GM12878 (cell line): ENCODE results near the gene IL1R2. TPM values are rescaled to one million over a fixed set of nuclear protein-coding genes. Genes with fewer than 3 reads are reported as not detected.
A peak's percentile ranks its signal among the peaks of the same experiment; 100 is the strongest.

ENCODE experiments used
- ASH2L ChIP-seq: fragments of 300-600, 200-600 bp; sonication (generic); IDR thresholded peaks from 2 replicates; pipeline ENCODE4 v1.6.1; 2017; ENCODE audit warnings: low read depth, mild to moderate bottlenecking, borderline replicate concordance
- ATF7 ChIP-seq: fragments of 450-650 bp; IDR thresholded peaks from 2 replicates; pipeline ENCODE4 v1.6.1; 2016; ENCODE audit warnings: low read depth, mild to moderate bottlenecking
- BCL11A ChIP-seq: IDR thresholded peaks from 2 replicates; pipeline ENCODE4 v1.6.1; 2011; ENCODE audit warnings: low read depth, low read length
- CBX3 ChIP-seq: fragments of 200-600 bp; sonication (generic); IDR thresholded peaks from 2 replicates; pipeline ENCODE4 v1.6.1; 2016; ENCODE audit warnings: low read depth, borderline replicate concordance
- DPF2 ChIP-seq: fragments of 450-650 bp; IDR thresholded peaks from 2 replicates; pipeline ENCODE4 v1.6.1; 2017; ENCODE audit warnings: mild to moderate bottlenecking
- ETV6 ChIP-seq, 2 experiments: fragments of 450-650 bp in 1 of 2; IDR thresholded peaks in 1 of 2; conservative IDR thresholded peaks in 1 of 2; 2 replicates each; pipeline ENCODE4 v1.6.1; 2014; ENCODE audit warnings: antibody characterized with exemption in 1 of 2, borderline replicate concordance in 1 of 2, low read depth in 1 of 2, mild to moderate bottlenecking in 1 of 2, moderate library complexity in 1 of 2
- GATAD2B ChIP-seq: fragments of 450-650 bp; conservative IDR thresholded peaks from 2 replicates; pipeline ENCODE4 v1.6.1; 2017; ENCODE audit warnings: low read depth, mild to moderate bottlenecking, moderate library complexity
- HSF1 ChIP-seq: fragments of 150-350 bp; IDR thresholded peaks from 2 replicates; pipeline ENCODE4 v1.6.1; 2014; ENCODE audit warnings: mild to moderate bottlenecking, low read depth, low read length
- IKZF1 ChIP-seq: fragments of 450-650 bp; conservative IDR thresholded peaks from 2 replicates; pipeline ENCODE4 v1.6.1; 2017; ENCODE audit warnings: antibody characterized with exemption, mild to moderate bottlenecking
- JUND ChIP-seq: IDR thresholded peaks from 2 replicates; pipeline ENCODE4 v1.6.1; 2012; ENCODE audit warnings: low read depth, mild to moderate bottlenecking, low read length, improper control_type of control experiment, moderate library complexity
- MAX ChIP-seq: IDR thresholded peaks from 2 replicates; pipeline ENCODE4 v1.6.1; 2012; ENCODE audit warnings: low read depth, low read length, improper control_type of control experiment
- MLLT1 ChIP-seq: fragments of 450-650 bp; IDR thresholded peaks from 2 replicates; pipeline ENCODE4 v1.6.1; 2016; ENCODE audit warnings: mild to moderate bottlenecking
- MXI1 ChIP-seq: fragments of 150-350 bp; IDR thresholded peaks from 2 replicates; pipeline ENCODE4 v1.6.1; 2011; ENCODE audit warnings: low read depth, mild to moderate bottlenecking, inconsistent platforms, low read length, improper control_type of control experiment
- NBN ChIP-seq: fragments of 450-650 bp; IDR thresholded peaks from 2 replicates; pipeline ENCODE4 v1.6.1; 2016
- PAX5 ChIP-seq: IDR thresholded peaks from 2 replicates; pipeline ENCODE4 v1.6.1; 2011; ENCODE audit warnings: low read depth, low read length, borderline replicate concordance
- PKNOX1 ChIP-seq: fragments of 450-650 bp; IDR thresholded peaks from 2 replicates; pipeline ENCODE4 v1.6.1; 2016; ENCODE audit warnings: mild to moderate bottlenecking
- POU2F2 ChIP-seq: IDR thresholded peaks from 3 replicates; pipeline ENCODE4 v1.6.1; 2011; ENCODE audit warnings: low read depth, mild to moderate bottlenecking, low read length, borderline replicate concordance
- SKIL ChIP-seq: fragments of 450-650 bp; IDR thresholded peaks from 2 replicates; pipeline ENCODE4 v1.6.1; 2017; ENCODE audit warnings: mild to moderate bottlenecking, low read depth, inconsistent platforms; ENCODE audit not compliant: poor library complexity, severe bottlenecking
- SMAD1 ChIP-seq: fragments of 450-650 bp; IDR thresholded peaks from 2 replicates; pipeline ENCODE4 v1.6.1; 2018; ENCODE audit warnings: mild to moderate bottlenecking, low read depth; ENCODE audit not compliant: partially characterized antibody
- SMC3 ChIP-seq: IDR thresholded peaks from 2 replicates; pipeline ENCODE4 v1.6.1; 2011; ENCODE audit warnings: low read length, improper control_type of control experiment, borderline replicate concordance
- TAF1 ChIP-seq: IDR thresholded peaks from 2 replicates; pipeline ENCODE4 v1.6.1; 2011; ENCODE audit warnings: mild to moderate bottlenecking, low read depth, low read length, borderline replicate concordance
- TBL1XR1 ChIP-seq: IDR thresholded peaks from 2 replicates; pipeline ENCODE4 v1.6.1; 2012; ENCODE audit warnings: low read depth, low read length, improper control_type of control experiment
- TCF12 ChIP-seq: IDR thresholded peaks from 2 replicates; pipeline ENCODE4 v1.6.1; 2011; ENCODE audit warnings: low read depth, mild to moderate bottlenecking, low read length
- ZNF24 ChIP-seq: fragments of 450-650 bp; IDR thresholded peaks from 2 replicates; pipeline ENCODE4 v1.6.1; 2017; ENCODE audit warnings: antibody characterized with exemption, mild to moderate bottlenecking
- polyA plus RNA-seq, 11 experiments: library from polyadenylated mRNA; depleted of rRNA in 4 of 11; unstranded in 6 of 11; stranded (reverse) in 5 of 11; fragments of >200 nt; fragmentation: Nextera tagmentation in 4 of 11; fragmentation: Illumina TruSeq in 1 of 11; extraction: Ambion mirVana in 4 of 11; extraction: Trizol in 1 of 11; gene quantifications; 1 replicate in 1 of 11; 2 replicates in 10 of 11; pipeline versions ENCODE4 v1.2.1 to v1.2.3, GENCODE V29; 2011 to 2016; ENCODE audit warnings: inconsistent platforms in 2 of 11, missing spikeins in 2 of 11, low read depth in 1 of 11
- total RNA-seq, 4 experiments: library from RNA; depleted of rRNA in 3 of 4; stranded (reverse); fragments of >200 nt in 3 of 4; fragmentation: Illumina TruSeq in 1 of 4; extraction: Trizol in 1 of 4; gene quantifications; 2 replicates each; pipeline versions ENCODE4 v1.2.1 to v1.2.3, GENCODE V29; 2013 to 2021

The IL1R2 gene
- total and polyA plus RNA-seq, 10 of the 15 experiments (the other 5 are each of a cell fraction or from before 2014, with no cell fraction given): 0.44 to 6.4 (median 0.62) TPM

GRCh38 chr2:102057502-102058292 lies 65.9 kb downstream of the IL1R2 start (continued):
- no peak for TF ChIP-seq HSF1
- TF ChIP-seq ZNF24: peak; percentile 16; the same call in 1 of the 2 replicates
- peak; percentile 83; the same call in 1 of the 2 replicates for TF ChIP-seq MLLT1
- peak; percentile 19; the same call in 1 of the 2 replicates for TF ChIP-seq TBL1XR1
- TF ChIP-seq ETV6 (conservative IDR thresholded peaks at IDR 0.05 in 1 of 2, IDR thresholded peaks at IDR 0.05 in 1 of 2; ENCODE audit: borderline replicate concordance in 1 of 2, low read depth in 1 of 2): no peak
- TF ChIP-seq TAF1: no peak
- TF ChIP-seq MAX: peak; percentile 33; the same call in 1 of the 2 replicates
- no peak for TF ChIP-seq CBX3
- peak; percentile 23; the same call in 1 of the 2 replicates for TF ChIP-seq MXI1
- peak; percentile 66; the same call in 1 of the 2 replicates for TF ChIP-seq NBN
- TF ChIP-seq ATF7: peak; percentile 93
- TF ChIP-seq POU2F2: peak; percentile 24; the same call in 1 of the 3 replicates
- peak; percentile 82 for TF ChIP-seq SKIL
- TF ChIP-seq PKNOX1: peak; percentile 49; the same call in 1 of the 2 replicates
- peak; percentile 14; the same call in 1 of the 2 replicates for TF ChIP-seq BCL11A
- peak; percentile 84 for TF ChIP-seq IKZF1
- no peak for TF ChIP-seq ASH2L
- no peak for TF ChIP-seq PAX5
- no peak; the same call in none of the 2 replicates for TF ChIP-seq GATAD2B
- TF ChIP-seq DPF2: peak; percentile 78; the same call in 1 of the 2 replicates
- no peak for TF ChIP-seq JUND
- peak; percentile 86 for TF ChIP-seq SMAD1
- TF ChIP-seq TCF12: 0 out of 2 replicates have a peak, but pooled peaks have one; percentile 2
- TF ChIP-seq SMC3: peak; percentile 1; the same call in 1 of the 2 replicates
